ENCODE results near the gene ALPI.

The ALPI gene

DNA sequence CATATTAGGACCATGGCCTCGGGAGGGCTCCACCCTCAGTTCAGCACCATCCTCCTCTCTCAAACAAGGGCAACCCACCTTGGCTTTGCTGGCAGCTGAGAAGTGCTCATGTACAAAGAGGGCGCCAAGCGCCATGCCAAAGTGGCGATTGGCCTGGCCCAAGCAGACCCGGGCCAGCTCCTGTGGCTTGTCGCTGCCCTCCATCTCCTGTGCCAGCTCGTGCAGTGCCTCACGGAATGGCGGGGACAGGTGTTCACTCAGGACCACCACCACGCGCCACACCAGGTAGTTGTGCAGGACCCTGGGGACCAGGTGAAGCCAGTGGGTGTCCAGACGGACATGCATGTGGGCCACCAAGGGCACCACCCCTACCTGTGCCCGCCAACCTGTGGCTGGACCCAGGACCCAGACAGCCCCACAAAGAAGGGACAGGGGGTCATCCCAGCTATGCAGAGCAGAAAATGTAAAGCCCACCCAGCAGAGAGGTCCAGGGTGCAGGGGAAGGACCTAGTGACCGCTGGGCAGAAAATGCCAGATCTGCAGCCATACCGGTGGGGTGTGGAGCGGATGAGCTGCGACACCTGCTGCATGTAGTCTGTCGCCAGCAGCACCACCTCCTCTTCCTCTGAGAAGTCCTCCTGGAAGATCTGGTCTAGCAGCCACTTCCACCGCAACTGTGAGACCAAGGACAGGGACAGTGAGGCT lies 28.1 kb downstream of the ALPI start:
- ChIA-PET CTCF (no interaction called here), POLR2A (ENCODE audit: low non-redundant PET) (no interaction called here)
- no peak for DNase-seq (ENCODE audit: low spot score)
- H3K27ac ChIP-seq: no peak overlapping the region
- no peak for TF ChIP-seq CTCF (conservative IDR thresholded peaks at IDR 0.05; ENCODE audit: low read depth)

GRCh38 chr2:232484628-232485347 lies 28.8 kb downstream of the ALPI start:
- DNase-seq (ENCODE audit: low spot score): no peak
- no peak for TF ChIP-seq CTCF (conservative IDR thresholded peaks at IDR 0.05; ENCODE audit: low read depth)
- no peak overlapping the region for H3K27ac ChIP-seq
- CTCF ChIA-PET: no interaction called here
- POLR2A ChIA-PET (ENCODE audit: low non-redundant PET): no interaction called here

DNA sequence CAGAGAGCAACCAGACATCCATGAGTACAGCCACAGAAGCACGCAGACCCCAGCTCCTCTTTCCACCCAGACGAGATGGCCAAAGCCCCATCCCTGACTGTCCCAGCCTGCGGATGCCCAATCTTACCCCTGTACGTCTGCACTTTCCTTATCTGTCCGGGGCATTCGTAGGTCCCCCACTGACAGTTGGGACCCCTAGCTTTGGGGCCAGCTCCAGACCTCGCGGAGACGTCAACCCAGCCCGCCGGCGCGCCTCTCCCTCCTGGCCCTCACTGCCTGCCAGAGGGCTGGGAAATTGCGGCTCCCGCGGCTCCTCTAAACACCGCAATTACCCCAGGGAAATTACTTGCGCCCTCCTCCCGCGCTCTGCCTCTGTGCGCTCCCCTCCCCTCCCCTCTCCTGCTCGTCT lies 29.4 kb downstream of the ALPI start:
- DNase-seq (ENCODE audit: low spot score): no peak
- POLR2A ChIA-PET (ENCODE audit: low non-redundant PET): no interaction called here
- CTCF ChIA-PET: no interaction called here
- TF ChIP-seq CTCF (conservative IDR thresholded peaks at IDR 0.05; ENCODE audit: low read depth): no peak
- H3K27ac ChIP-seq: no peak overlapping the region

DNA sequence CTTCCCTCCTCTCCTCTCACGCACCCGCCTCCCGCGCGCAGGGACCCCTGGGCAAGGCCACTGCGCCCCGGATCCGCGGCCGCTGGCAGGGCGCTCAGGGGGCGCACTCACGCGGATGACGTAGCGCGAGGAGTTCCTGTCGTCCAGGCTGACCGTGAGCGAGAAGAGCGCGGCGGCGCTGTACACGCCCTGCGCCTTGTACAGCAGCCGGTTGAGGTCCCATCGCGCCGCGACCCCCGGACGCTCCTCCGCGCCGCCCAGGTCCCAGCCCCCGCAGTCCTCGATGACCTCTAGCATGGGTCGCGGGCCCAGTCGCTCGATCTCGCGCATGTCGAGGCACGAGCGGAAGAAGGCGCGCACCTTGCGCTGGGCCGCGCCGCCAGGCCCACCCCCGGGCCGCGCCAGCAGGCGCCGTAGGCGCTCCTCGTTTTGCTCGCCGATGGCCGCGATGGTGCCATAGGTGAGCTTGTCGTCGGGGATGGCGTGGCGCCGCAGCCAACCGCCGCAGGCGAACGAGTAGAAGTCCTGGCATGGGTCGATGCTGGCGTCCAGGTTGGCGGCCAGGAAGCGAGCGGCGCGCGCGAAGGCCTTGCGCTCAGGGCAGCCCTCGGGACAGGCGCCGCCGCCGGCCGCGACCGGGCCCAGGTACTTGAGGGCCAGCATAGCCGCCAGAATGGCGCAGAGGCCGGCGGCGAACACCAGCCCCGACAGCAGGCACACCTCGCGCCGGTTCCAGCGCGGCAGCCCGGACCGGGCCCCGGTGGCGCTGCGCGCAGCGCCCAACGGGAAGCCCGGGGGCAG lies 30.0 kb downstream of the ALPI start:
- DNase-seq (ENCODE audit: low spot score): no peak
- H3K27ac ChIP-seq: no peak overlapping the region
- TF ChIP-seq CTCF (conservative IDR thresholded peaks at IDR 0.05; ENCODE audit: low read depth): no peak
- CTCF ChIA-PET: no interaction called here
- POLR2A ChIA-PET (ENCODE audit: low non-redundant PET): no interaction called here

DNA sequence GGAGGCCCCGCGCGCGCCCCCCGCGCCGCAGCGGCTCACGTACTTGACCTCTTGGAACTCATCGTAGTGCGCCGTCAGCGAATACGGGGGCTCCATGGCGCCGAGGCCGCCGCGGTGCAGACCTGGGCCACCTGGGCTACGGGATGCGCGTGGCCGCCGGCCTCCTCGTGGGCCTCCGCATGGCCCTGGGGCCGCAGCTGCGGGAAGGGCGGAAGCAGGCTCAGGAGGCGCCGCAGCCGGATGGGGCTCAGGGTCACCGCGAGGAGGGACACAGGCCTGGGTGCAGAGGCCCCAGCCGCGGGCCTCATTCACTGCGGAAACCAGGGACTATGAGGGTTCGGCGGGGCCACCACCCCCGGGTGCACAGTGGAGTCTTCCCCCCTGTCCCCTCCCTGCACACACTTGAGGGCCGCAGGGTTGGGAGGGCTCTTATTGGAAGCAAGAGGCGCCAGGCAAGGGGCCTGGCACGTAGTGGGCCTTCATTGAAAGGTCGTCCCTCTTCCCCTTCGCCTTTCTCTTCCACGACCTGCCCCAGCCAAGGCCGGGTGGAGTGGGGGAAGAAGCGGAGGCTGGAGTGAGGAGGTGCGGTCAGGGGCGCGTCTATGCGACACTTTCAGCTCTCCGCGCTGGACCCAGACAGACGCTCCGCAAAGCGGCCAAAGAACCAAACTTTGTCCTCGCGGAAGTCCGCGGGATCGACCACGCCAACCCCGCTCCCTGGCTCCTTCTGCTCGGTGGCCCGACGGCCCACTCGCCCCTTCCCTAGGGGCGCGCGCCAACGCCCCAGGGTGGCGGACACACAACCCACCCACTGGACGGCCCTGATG lies 30.8 kb downstream of the ALPI start:
- POLR2A ChIA-PET (ENCODE audit: low non-redundant PET): no interaction called here
- TF ChIP-seq CTCF (conservative IDR thresholded peaks at IDR 0.05; ENCODE audit: low read depth): no peak
- CTCF ChIA-PET: no interaction called here
- DNase-seq (ENCODE audit: low spot score): no peak
- H3K27ac ChIP-seq: no peak overlapping the region

Measured in RWPE1 (cell line).